Central memory CD8-positive, alpha-beta T cell (primary cell): ENCODE data around the gene C10orf120.

Experiments
- ATAC-seq: fragments of 150-1000 bp; cut with Tn5 transposase; replicated peaks from 2 replicates; pipeline ENCODE4 v1.10.0; 2022; ENCODE audit warnings: mild to moderate bottlenecking, moderate FRiP score, moderate number of reproducible peaks; ENCODE audit not compliant: poor library complexity, severe bottlenecking; ENCODE audit errors: extremely low read depth
- DNase-seq, 2 donors: peaks; one replicate each; pipeline ENCODE4 v3.0.0; 2021; ENCODE audit warnings: low spot score in 2 of 2
- H3K27ac Mint-ChIP-seq: one replicate; pipeline ENCODE4 v1.8.0; 2022; ENCODE audit warnings: low read depth, mild to moderate bottlenecking, moderate library complexity, mixed read lengths
- H3K27me3 Mint-ChIP-seq: one replicate; pipeline ENCODE4 v1.8.0; 2022; ENCODE audit warnings: mixed read lengths
- H3K36me3 Mint-ChIP-seq: one replicate; pipeline ENCODE4 v1.8.0; 2022; ENCODE audit warnings: mild to moderate bottlenecking, moderate library complexity, mixed read lengths; ENCODE audit not compliant: insufficient read depth
- H3K4me1 Mint-ChIP-seq: one replicate; pipeline ENCODE4 v1.8.0; 2022; ENCODE audit warnings: mixed read lengths
- H3K4me3 Mint-ChIP-seq: one replicate; pipeline ENCODE4 v1.8.0; 2022; ENCODE audit warnings: mild to moderate bottlenecking, moderate library complexity, mixed read lengths
- H3K9me3 Mint-ChIP-seq: one replicate; pipeline ENCODE4 v1.8.0; 2022; ENCODE audit warnings: mixed read lengths

C10orf120 gene

DNA sequence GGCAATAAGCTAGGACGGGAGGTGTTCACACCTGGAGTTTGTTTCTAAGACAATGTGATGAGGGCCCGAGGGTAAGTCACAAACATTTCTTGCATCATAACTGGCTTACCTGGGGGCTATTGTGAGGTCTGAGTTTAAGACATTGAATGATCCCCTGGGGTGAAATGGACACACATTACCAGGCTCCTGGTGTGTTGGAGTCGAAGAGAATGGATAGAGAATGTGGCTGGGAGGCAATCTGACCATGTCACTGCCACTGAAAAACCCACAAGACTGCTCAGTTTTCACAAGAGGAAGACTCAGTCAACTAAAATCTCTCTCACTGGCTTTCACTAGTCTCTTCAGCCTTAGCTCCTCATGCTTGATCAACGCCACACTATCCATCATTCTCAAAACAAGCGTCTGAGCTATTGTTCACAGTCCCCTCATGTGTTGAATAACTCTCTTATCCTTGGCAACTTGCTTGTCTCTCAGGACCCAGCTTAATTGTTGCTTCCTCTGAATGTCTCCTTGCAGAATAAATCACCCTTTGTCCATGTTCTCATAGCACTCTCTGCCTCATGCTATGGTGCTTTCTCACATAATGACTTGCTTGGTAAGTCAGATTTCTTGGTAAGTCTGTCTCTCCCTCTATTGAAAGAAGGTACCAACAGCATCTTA, at the start of gene C10orf120:
Gene C10orf120, minus strand, starts transcription at position 51 of the 660 bp plus-strand sequence. CDS start 56 bp downstream, outside the sequence.
- no peak for ATAC-seq

DNA sequence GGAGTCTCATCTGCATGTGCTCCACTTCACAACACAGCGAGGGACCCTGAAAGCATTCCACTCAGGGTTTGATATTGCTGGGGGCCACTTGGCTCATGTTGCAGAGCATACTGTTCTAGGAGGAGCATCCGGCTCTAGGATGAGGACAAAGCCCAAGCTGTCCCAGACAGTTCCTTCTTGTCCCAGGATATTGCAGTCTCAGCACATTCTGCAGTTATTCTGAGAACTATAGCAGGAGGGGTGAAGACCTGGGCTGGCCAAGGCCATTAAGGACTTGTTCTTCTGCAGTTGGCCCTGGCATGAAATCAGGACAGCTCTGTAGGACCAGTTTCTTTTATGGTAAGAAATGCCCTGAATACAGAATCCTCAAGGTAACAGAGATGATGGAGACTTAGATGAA, 48.9 kb upstream of the C10orf120 start:
- Mint-ChIP-seq H3K9me3 (no peaks in the 10 kb centered on the region), H3K27me3 (peaks cover 21% of the 10 kb centered on the region), H3K4me1 (no peaks in the 10 kb centered on the region), H3K4me3 (no peak overlapping the region), H3K36me3 (no peaks in the 10 kb centered on the region), H3K27ac (no peak overlapping the region)
- ATAC-seq, result no peak
- no peak for DNase-seq

More for the DNA sequence above, at the start of gene C10orf120:
- Mint-ChIP-seq H3K9me3 (no peaks in the 10 kb centered on the region), H3K27me3 (peaks cover 16% of the 10 kb centered on the region), H3K4me3 (no peak within 1 kb of the TSS), H3K4me1 (no peaks in the 10 kb centered on the region), H3K36me3 (no peaks in the 10 kb centered on the region), H3K27ac (no peak within 1 kb of the TSS)
- DNase-seq, result no peak

DNA sequence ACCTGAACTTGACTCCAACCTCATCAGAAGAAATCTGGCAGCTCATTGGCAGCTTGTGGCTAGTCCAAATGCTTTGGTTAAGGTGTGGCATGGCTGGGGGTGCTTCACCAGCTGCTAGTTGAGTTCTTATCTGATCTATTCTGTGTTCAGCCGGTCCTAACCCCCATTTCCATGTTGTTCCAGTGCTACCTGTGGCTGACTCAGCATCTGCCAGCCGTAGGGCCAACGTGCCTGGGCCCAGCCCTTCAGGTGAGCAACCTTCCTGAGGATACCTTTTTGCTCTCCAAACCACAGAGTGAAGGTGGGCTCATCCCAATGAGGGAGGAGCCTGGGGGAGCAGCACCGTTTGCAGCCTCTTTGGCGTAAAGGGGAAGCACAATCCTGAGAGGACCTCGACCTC, 46.8 kb upstream of the C10orf120 start:
- no peaks in the 10 kb centered on the region for H3K9me3 Mint-ChIP-seq
- no peak overlapping the region for H3K4me3 Mint-ChIP-seq
- no peaks in the 10 kb centered on the region for H3K4me1 Mint-ChIP-seq
- H3K27me3 Mint-ChIP-seq, result peaks cover 33% of the 10 kb centered on the region
- DNase-seq (no peak), ATAC-seq (no peak)
- H3K27ac Mint-ChIP-seq, result no peak overlapping the region
- no peaks in the 10 kb centered on the region for H3K36me3 Mint-ChIP-seq

DNA sequence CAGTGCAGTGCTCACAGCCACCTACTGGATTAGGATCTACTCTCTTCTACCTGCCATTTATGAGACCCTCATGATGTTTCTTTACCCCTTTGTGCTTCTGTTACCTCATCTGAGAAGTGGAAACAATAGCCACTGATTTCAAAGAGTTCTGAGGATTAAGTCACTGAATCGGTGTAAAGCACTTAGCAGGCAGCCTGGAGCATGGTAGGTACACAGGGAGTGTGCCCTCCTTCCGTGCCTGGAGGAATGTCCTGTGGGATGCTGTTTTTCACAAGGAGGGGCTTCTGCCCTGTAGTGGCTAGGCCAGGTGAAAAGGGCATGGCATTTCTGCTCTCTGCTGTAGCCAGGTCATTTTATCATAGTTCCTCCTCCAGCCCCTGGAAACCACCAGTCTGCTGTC, 44.6 kb upstream of the C10orf120 start:
- ATAC-seq (no peak), DNase-seq (no peak)
- no peaks in the 10 kb centered on the region for H3K36me3 Mint-ChIP-seq
- H3K9me3 Mint-ChIP-seq, result no peaks in the 10 kb centered on the region
- H3K27me3 Mint-ChIP-seq, result peaks cover 36% of the 10 kb centered on the region
- no peaks in the 10 kb centered on the region for H3K4me1 Mint-ChIP-seq
- no peak overlapping the region for H3K27ac Mint-ChIP-seq
- no peak overlapping the region for H3K4me3 Mint-ChIP-seq

DNA sequence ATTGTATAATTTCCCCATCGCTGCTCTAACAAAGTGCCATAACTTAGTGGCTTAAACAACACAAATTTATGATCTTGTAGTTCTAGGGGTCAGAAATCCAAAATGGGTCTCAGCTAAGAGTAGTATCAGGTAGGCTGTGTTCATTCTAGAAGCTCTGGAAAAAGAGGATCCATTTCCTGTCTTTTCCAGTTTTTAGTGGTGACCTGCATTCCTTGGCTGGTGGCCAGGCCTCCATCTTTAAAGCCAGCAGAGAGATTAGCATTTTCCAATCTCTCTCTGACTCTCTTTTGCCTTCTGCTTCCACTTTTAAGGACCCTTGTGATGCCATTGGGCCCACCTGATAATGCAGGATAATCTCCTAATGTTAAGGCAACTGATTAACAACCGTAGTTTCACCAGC, 41.0 kb upstream of the C10orf120 start:
- Mint-ChIP-seq H3K4me3 (no peak overlapping the region), H3K4me1 (no peaks in the 10 kb centered on the region), H3K36me3 (no peaks in the 10 kb centered on the region), H3K27ac (no peak overlapping the region), H3K27me3 (peaks cover 15% of the 10 kb centered on the region), H3K9me3 (no peaks in the 10 kb centered on the region)
- ATAC-seq, result no peak
- no peak for DNase-seq

DNA sequence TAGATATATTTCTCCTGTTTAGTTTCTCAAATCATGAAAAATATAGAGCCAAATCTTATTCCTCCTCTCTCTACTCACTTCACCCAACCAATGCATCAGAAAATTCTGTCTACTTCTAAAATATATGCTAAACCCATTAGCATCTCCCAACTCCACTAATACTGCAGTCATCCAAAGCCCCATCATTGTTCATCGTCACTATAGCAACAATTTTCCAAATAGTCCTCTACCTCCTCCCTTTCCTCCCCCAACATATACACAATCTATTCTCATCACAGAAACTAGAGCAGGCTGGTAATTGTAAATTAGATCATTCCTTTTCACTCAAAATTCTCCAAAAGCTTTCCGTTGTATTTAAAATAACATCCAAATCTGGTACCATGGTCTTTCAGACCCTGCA, 38.4 kb upstream of the C10orf120 start:
- no peak overlapping the region for H3K4me3 Mint-ChIP-seq
- H3K27me3 Mint-ChIP-seq, result peaks cover 15% of the 10 kb centered on the region
- ATAC-seq, result no peak
- no peak overlapping the region for H3K27ac Mint-ChIP-seq
- H3K4me1 Mint-ChIP-seq, result no peaks in the 10 kb centered on the region
- H3K9me3 Mint-ChIP-seq, result no peaks in the 10 kb centered on the region
- no peaks in the 10 kb centered on the region for H3K36me3 Mint-ChIP-seq
- no peak for DNase-seq

DNA sequence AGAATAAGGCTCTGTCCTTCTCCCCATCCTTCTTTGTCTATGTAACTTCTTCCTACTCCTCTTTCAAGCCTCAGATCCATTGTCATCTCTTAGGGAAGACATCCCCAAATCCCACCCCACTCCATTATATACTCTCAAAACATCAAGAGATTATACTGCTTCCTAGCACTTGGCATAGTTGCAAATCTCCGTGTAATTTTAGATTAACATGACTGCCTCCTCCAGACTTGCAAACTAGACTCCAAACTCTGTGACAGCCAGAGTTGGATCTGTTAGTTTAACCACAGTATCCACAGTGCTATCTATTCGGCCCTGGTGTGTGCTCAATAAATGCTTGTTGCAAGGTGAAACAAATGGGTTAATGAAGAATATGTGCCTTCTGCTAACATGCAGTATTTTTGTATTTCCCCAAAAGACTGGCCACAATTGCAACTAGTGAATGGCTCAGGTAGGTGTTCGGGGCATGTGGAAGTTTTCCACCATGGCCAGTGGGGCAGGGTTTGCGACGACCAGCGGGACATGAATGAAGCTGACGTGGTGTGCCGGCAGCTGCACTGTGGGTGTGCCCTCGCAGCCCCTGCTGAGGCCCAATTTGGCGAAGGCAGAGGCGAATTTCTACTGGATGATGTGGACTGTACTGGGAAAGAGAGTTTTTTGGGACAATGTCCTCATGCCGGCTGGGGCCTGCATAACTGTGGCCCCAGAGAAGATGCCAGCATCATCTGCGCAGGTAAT, 34.5 kb upstream of the C10orf120 start:
- ATAC-seq, result no peak
- Mint-ChIP-seq H3K4me3 (no peak overlapping the region), H3K9me3 (no peaks in the 10 kb centered on the region)

DNA sequence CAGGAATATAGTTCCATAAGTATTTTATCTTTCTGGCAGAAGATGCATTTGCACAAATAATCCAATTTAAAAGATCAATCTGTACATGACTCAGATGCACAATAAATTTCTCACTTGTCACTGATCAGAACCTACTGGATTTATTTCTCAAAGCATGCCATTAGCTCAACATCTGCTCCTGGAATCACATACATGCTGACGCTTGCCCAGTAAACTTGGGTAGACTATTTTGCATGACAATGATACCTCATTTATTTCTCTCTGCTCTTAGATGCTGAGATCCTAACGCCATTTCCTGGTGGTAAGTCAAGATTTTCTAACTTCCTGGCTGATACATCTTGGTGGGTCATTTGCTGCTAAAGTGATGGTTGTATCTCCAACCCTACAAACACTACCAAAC, 33.8 kb upstream of the C10orf120 start:
- Mint-ChIP-seq H3K27ac (no peak overlapping the region), H3K36me3 (no peaks in the 10 kb centered on the region), H3K9me3 (no peaks in the 10 kb centered on the region), H3K4me3 (no peak overlapping the region), H3K4me1 (no peaks in the 10 kb centered on the region), H3K27me3 (peaks cover 20% of the 10 kb centered on the region)
- DNase-seq (no peak), ATAC-seq (no peak)

More for the DNA sequence above, 34.5 kb upstream of the C10orf120 start:
- Mint-ChIP-seq H3K27me3 (peaks cover 20% of the 10 kb centered on the region), H3K4me1 (no peaks in the 10 kb centered on the region), H3K27ac (no peak overlapping the region), H3K36me3 (no peaks in the 10 kb centered on the region)
- DNase-seq, result no peak

DNA sequence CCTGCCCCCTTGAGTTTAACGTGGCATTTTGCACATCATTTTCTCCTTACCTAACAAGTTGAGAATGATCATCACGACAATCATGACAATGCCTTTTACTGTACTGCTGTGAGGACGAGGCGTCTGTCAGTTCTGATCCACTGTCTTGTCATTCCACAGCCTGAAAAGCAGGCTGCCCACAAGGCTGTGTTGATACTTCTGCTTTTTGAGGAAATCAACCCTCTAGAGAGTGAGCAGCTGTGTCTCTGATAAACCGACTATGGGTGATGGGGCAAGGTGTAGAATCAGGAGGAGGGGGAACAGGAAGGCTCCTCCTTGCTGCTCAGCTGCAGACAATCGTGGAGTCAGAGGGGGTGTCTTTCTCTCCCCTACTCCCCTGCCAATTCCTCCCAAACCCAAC, 30.6 kb upstream of the C10orf120 start:
- Mint-ChIP-seq H3K27ac (no peak overlapping the region), H3K4me3 (no peak overlapping the region), H3K4me1 (no peaks in the 10 kb centered on the region), H3K9me3 (no peaks in the 10 kb centered on the region), H3K27me3 (peaks cover 20% of the 10 kb centered on the region), H3K36me3 (no peaks in the 10 kb centered on the region)
- DNase-seq (no peak), ATAC-seq (no peak)

DNA sequence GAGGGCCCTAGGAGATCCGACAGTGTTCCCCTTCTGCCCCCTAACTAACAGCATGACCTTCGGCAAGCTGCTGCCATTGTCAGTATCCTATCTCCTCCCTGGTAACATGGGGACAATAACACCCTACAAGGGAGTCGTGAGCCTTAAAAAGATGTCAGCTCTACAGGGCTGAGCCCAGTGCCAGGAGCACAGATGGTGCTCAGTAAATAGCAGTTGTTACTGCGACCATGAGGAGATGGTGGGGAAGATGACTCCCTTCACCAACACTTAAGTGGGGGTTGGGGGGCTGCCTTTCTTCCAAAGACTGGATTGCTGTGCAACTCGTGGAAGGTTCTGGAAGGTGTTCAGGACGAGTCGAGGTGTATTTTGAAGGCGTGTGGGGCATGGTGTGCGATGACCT, 29.5 kb upstream of the C10orf120 start:
- no peaks in the 10 kb centered on the region for H3K4me1 Mint-ChIP-seq
- no peak overlapping the region for H3K27ac Mint-ChIP-seq
- no peaks in the 10 kb centered on the region for H3K36me3 Mint-ChIP-seq

DNA sequence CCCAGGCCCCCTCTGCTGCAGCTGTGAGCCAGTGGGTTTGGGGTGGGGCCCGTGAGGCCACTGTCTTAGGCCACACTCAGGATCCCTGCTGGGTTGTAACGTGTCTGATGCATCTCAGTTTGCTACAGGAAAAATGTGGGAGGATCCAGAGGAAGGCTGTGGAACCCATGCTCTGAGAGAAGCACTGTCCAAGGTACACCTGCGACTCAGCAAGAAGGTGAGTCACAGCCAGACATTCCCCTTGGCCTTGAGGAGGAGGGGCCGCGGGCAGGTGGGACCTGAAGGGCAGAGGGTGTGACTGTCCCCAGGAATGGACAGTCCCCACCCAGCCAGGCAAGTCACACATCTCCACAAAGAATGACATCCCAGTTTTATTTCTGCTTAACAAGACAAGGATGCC, 27.8 kb upstream of the C10orf120 start:
- DNase-seq (no peak), ATAC-seq (no peak)
- no peak overlapping the region for H3K4me3 Mint-ChIP-seq
- H3K27ac Mint-ChIP-seq, result no peak overlapping the region
- H3K27me3 Mint-ChIP-seq, result peaks cover 19% of the 10 kb centered on the region
- no peaks in the 10 kb centered on the region for H3K4me1 Mint-ChIP-seq
- no peaks in the 10 kb centered on the region for H3K9me3 Mint-ChIP-seq
- no peaks in the 10 kb centered on the region for H3K36me3 Mint-ChIP-seq

More for the DNA sequence above, 29.5 kb upstream of the C10orf120 start:
- no peaks in the 10 kb centered on the region for H3K9me3 Mint-ChIP-seq
- H3K4me3 Mint-ChIP-seq, result no peak overlapping the region
- H3K27me3 Mint-ChIP-seq, result peaks cover 20% of the 10 kb centered on the region
- DNase-seq, result no peak
- no peak for ATAC-seq

DNA sequence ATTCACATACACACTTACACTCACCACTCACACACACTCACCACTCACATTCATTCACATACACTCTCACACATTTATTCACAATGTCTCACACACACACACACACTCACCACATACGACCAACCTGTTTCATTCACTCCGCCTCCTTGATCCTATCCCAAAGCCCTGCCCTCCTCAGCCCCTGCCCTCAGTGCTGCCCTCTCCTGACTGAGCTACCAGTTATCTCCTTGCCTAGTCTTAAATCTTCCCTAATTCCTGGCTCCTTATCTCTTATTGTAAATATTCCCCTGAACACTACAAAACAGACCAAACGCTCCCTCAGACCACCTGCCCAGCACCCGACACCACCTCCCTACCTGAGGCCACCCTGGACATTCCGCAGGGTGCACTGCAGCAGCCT, 26.1 kb upstream of the C10orf120 start:
- Mint-ChIP-seq H3K4me1 (no peaks in the 10 kb centered on the region), H3K36me3 (no peaks in the 10 kb centered on the region), H3K27ac (no peak overlapping the region), H3K27me3 (peaks cover 2% of the 10 kb centered on the region), H3K9me3 (no peaks in the 10 kb centered on the region), H3K4me3 (no peak overlapping the region)
- no peak for DNase-seq
- no peak for ATAC-seq

DNA sequence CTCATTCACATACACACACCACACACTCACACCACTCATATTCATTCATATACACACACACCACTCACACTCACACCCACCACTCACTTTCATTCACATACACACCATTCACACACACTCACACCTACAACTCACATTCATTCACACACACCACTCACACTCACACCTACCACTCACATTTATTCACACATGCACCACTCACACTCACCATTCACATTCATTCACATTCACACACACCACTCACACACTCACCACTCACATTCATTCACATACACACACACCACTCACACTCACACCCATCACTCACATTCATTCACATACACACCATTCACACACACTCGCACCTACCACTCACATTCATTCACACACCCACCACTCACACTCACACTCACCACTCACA, 25.4 kb upstream of the C10orf120 start:
- Mint-ChIP-seq H3K9me3 (no peaks in the 10 kb centered on the region), H3K4me1 (no peaks in the 10 kb centered on the region), H3K27me3 (no peaks in the 10 kb centered on the region), H3K4me3 (no peak overlapping the region), H3K27ac (no peak overlapping the region), H3K36me3 (no peaks in the 10 kb centered on the region)
- DNase-seq (no peak), ATAC-seq (no peak)
